Thyroid gland (tissue), 4 donors: ENCODE data around the gene SLAMF6.

Source experiments
- CTCF ChIP-seq, 6 experiments: fragments of 200-600 bp in 3 of 6; fragments of 450-650 bp in 3 of 6; sonication (generic) in 3 of 6; IDR thresholded peaks; one replicate each; pipeline ENCODE4 v1.5.1; 2016 to 2019; ENCODE audit warnings: antibody characterized with exemption in 6 of 6, mild to moderate bottlenecking in 2 of 6, inconsistent platforms in 1 of 6, moderate library complexity in 1 of 6
- POLR2A ChIP-seq, 2 donors: fragments of 450-650 bp; IDR thresholded peaks; one replicate each; pipeline ENCODE4 v1.6.1; 2017; ENCODE audit warnings: antibody characterized with exemption in 2 of 2, mild to moderate bottlenecking in 2 of 2, moderate library complexity in 1 of 2

- no peak for TF ChIP-seq CTCF (IDR thresholded peaks at IDR 0.05)
- TF ChIP-seq POLR2A (IDR thresholded peaks at IDR 0.05): no peak
These were observed 41.0 kb downstream of the SLAMF6 start for GRCh38 chr1:160481979-160482596.
